ENCODE measurements around the gene SEC14L1. TPM values are rescaled to one million over a fixed set of nuclear protein-coding genes. Genes with fewer than 3 reads are reported as not detected.

The SEC14L1 gene
- total and polyA plus RNA-seq, 4 donors: 17.0 to 52.0 (median 26.8) TPM

DNA sequence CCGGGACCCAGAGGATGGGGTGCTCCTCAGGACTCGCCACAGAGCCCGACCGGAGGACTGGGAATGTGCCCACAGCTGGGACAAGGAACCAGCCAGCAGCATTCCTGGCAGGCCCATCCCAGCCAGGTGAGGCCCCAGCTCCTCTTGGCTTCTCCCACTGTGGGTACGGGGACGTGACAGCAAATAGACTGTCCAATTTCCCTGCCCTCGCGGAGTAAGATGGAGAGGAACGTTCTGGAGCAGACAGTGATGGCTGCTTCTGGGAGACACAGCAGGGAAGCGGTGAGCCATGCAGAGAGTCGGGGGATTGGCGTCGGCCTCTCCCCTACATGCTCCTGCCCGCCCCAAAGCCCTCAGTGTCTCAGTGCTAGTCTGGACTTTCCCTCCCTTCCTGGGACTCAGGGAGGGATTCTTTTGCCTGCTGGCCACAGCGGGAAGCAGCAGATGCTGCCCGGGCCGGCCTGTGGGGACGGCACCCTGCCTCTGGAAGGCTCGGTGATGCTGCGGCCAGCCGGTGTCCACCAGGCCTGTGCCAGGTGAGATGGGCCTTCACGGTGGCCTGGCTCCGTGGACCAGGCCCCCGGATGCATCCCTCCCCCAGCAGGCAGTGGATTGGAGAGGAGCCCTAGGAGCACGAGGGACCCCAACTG lies 89.1 kb downstream of the SEC14L1 start:
- Histone ChIP-seq H3K4me1 (ENCODE audit: control insufficient read depth in 4 of 4, insufficient read depth in 4 of 4, low read length in 3 of 4) (no peaks in the 10 kb centered on the region), H3K4me3 (ENCODE audit: low read depth in 1 of 3, low read length in 3 of 3) (no peak overlapping the region), H3K36me3 (ENCODE audit: control insufficient read depth in 4 of 4, insufficient read depth in 3 of 4, low read depth in 1 of 4, low read length in 3 of 4) (no peaks in the 10 kb centered on the region), H3K27me3 (ENCODE audit: control insufficient read depth in 4 of 4, insufficient read depth in 4 of 4, low read length in 3 of 4) (no peaks in the 10 kb centered on the region), H3K9ac (ENCODE audit: low read depth in 1 of 2, low read length in 2 of 2) (no peak overlapping the region), H3K9me3 (ENCODE audit: control insufficient read depth in 4 of 4, low read length in 3 of 4) (no peaks in the 10 kb centered on the region), H3K27ac (ENCODE audit: low read depth in 1 of 2, low read length in 2 of 2) (no peak overlapping the region)
- TF ChIP-seq YY1 (IDR thresholded peaks at IDR 0.05): no peak
- TF ChIP-seq NR2F2 (IDR thresholded peaks at IDR 0.05): no peak
- no peak for TF ChIP-seq HNF4G (IDR thresholded peaks at IDR 0.05)
- TF ChIP-seq RAD21 (IDR thresholded peaks at IDR 0.05): no peak
- TF ChIP-seq, protein P1, sequence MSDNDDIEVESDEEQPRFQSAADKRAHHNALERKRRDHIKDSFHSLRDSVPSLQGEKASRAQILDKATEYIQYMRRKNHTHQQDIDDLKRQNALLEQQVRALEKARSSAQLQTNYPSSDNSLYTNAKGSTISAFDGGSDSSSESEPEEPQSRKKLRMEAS (IDR thresholded peaks at IDR 0.05): no peak
- no peak for TF ChIP-seq EGR1 (IDR thresholded peaks at IDR 0.05; ENCODE audit: low read depth in 2 of 2)
- no peak for TF ChIP-seq JUND (IDR thresholded peaks at IDR 0.05)
- no peak for TF ChIP-seq SP1 (IDR thresholded peaks at IDR 0.05)
- TF ChIP-seq RXRA (IDR thresholded peaks at IDR 0.05): no peak
- no peak for TF ChIP-seq FOXA1 (IDR thresholded peaks at IDR 0.05)
- TF ChIP-seq, protein P2, sequence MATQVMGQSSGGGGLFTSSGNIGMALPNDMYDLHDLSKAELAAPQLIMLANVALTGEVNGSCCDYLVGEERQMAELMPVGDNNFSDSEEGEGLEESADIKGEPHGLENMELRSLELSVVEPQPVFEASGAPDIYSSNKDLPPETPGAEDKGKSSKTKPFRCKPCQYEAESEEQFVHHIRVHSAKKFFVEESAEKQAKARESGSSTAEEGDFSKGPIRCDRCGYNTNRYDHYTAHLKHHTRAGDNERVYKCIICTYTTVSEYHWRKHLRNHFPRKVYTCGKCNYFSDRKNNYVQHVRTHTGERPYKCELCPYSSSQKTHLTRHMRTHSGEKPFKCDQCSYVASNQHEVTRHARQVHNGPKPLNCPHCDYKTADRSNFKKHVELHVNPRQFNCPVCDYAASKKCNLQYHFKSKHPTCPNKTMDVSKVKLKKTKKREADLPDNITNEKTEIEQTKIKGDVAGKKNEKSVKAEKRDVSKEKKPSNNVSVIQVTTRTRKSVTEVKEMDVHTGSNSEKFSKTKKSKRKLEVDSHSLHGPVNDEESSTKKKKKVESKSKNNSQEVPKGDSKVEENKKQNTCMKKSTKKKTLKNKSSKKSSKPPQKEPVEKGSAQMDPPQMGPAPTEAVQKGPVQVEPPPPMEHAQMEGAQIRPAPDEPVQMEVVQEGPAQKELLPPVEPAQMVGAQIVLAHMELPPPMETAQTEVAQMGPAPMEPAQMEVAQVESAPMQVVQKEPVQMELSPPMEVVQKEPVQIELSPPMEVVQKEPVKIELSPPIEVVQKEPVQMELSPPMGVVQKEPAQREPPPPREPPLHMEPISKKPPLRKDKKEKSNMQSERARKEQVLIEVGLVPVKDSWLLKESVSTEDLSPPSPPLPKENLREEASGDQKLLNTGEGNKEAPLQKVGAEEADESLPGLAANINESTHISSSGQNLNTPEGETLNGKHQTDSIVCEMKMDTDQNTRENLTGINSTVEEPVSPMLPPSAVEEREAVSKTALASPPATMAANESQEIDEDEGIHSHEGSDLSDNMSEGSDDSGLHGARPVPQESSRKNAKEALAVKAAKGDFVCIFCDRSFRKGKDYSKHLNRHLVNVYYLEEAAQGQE (IDR thresholded peaks at IDR 0.05): no peak
- TF ChIP-seq TAF1 (conservative IDR thresholded peaks at IDR 0.05): no peak
- TF ChIP-seq, protein P3, sequence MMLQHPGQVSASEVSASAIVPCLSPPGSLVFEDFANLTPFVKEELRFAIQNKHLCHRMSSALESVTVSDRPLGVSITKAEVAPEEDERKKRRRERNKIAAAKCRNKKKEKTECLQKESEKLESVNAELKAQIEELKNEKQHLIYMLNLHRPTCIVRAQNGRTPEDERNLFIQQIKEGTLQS (IDR thresholded peaks at IDR 0.05): no peak
- TF ChIP-seq GABPA (IDR thresholded peaks at IDR 0.05 in 1 of 2, conservative IDR thresholded peaks at IDR 0.05 in 1 of 2): no peak
- WGBS: 93% methylated on average over 25 of the region's 25 CpGs
- no peak for DNase-seq (ENCODE audit: low spot score)

DNA sequence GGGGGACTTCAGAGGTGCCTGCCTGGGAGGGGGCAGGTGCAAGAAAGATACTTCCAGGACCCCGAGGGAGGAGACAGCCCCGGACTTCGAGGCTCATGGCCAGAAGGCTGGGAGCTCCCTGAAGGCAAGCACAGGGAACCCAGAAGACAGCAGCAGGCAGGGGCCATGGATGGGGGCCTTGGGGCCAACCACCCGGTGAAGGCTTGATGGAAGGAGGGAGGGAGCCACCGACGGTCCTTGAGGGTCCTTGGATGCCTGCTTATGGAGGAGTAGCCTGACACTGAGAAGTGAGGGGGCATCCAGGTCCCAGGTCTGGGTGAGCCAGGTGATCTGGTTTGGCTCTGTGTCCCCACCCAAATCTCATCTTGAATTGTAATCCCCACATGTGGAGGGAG lies 89.7 kb downstream of the SEC14L1 start:
- H3K4me3 ChIP-seq (ENCODE audit: low read depth in 1 of 3, low read length in 3 of 3): no peak overlapping the region
- H3K36me3 ChIP-seq (ENCODE audit: control insufficient read depth in 4 of 4, insufficient read depth in 3 of 4, low read depth in 1 of 4, low read length in 3 of 4): no peaks in the 10 kb centered on the region
- H3K4me1 ChIP-seq (ENCODE audit: control insufficient read depth in 4 of 4, insufficient read depth in 4 of 4, low read length in 3 of 4): no peaks in the 10 kb centered on the region
- no peaks in the 10 kb centered on the region for H3K9me3 ChIP-seq (ENCODE audit: control insufficient read depth in 4 of 4, low read length in 3 of 4)
- TF ChIP-seq, protein P4, sequence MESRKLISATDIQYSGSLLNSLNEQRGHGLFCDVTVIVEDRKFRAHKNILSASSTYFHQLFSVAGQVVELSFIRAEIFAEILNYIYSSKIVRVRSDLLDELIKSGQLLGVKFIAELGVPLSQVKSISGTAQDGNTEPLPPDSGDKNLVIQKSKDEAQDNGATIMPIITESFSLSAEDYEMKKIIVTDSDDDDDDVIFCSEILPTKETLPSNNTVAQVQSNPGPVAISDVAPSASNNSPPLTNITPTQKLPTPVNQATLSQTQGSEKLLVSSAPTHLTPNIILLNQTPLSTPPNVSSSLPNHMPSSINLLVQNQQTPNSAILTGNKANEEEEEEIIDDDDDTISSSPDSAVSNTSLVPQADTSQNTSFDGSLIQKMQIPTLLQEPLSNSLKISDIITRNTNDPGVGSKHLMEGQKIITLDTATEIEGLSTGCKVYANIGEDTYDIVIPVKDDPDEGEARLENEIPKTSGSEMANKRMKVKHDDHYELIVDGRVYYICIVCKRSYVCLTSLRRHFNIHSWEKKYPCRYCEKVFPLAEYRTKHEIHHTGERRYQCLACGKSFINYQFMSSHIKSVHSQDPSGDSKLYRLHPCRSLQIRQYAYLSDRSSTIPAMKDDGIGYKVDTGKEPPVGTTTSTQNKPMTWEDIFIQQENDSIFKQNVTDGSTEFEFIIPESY (IDR thresholded peaks at IDR 0.05): no peak
- TF ChIP-seq RAD21 (IDR thresholded peaks at IDR 0.05) (no peak), EGR1 (IDR thresholded peaks at IDR 0.05; ENCODE audit: low read depth in 2 of 2) (no peak), FOXA2 (IDR thresholded peaks at IDR 0.05) (no peak), JUND (IDR thresholded peaks at IDR 0.05) (no peak), FOXA1 (IDR thresholded peaks at IDR 0.05) (no peak), GABPA (IDR thresholded peaks at IDR 0.05 in 1 of 2, conservative IDR thresholded peaks at IDR 0.05 in 1 of 2) (no peak), YY1 (IDR thresholded peaks at IDR 0.05) (no peak), HNF4A (conservative IDR thresholded peaks at IDR 0.05) (no peak), TAF1 (conservative IDR thresholded peaks at IDR 0.05) (no peak), NR2F2 (IDR thresholded peaks at IDR 0.05) (no peak), HNF4G (IDR thresholded peaks at IDR 0.05) (no peak), RXRA (IDR thresholded peaks at IDR 0.05) (no peak)
- TF ChIP-seq, protein P1 (IDR thresholded peaks at IDR 0.05): no peak
- TF ChIP-seq, protein P3 (IDR thresholded peaks at IDR 0.05): no peak
- TF ChIP-seq, protein P5, sequence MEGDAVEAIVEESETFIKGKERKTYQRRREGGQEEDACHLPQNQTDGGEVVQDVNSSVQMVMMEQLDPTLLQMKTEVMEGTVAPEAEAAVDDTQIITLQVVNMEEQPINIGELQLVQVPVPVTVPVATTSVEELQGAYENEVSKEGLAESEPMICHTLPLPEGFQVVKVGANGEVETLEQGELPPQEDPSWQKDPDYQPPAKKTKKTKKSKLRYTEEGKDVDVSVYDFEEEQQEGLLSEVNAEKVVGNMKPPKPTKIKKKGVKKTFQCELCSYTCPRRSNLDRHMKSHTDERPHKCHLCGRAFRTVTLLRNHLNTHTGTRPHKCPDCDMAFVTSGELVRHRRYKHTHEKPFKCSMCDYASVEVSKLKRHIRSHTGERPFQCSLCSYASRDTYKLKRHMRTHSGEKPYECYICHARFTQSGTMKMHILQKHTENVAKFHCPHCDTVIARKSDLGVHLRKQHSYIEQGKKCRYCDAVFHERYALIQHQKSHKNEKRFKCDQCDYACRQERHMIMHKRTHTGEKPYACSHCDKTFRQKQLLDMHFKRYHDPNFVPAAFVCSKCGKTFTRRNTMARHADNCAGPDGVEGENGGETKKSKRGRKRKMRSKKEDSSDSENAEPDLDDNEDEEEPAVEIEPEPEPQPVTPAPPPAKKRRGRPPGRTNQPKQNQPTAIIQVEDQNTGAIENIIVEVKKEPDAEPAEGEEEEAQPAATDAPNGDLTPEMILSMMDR (IDR thresholded peaks at IDR 0.05; ENCODE audit: low read depth, low read length, missing input control): no peak
- TF ChIP-seq, protein P2 (IDR thresholded peaks at IDR 0.05): no peak
- no peak overlapping the region for H3K27ac ChIP-seq (ENCODE audit: low read depth in 1 of 2, low read length in 2 of 2)
- DNase-seq (ENCODE audit: low spot score): no peak
- no peak overlapping the region for H3K9ac ChIP-seq (ENCODE audit: low read depth in 1 of 2, low read length in 2 of 2)
- no peaks in the 10 kb centered on the region for H3K27me3 ChIP-seq (ENCODE audit: control insufficient read depth in 4 of 4, insufficient read depth in 4 of 4, low read length in 3 of 4)
- 97% methylated on average over 6 of the region's 6 CpGs for WGBS
